Fibroblast of skin of right biceps (primary cell): ENCODE results near the gene ZG16.
"Not testable (repeated sequence)": the region's sequence is repeated elsewhere in the genome, so short reads cannot be mapped to it uniquely, and the experiment has no call there.

ENCODE experiments used
- DNase-seq: peaks from one replicate; pipeline ENCODE4 v3.0.0-alpha.2; 2013

ZG16 gene, protein sequence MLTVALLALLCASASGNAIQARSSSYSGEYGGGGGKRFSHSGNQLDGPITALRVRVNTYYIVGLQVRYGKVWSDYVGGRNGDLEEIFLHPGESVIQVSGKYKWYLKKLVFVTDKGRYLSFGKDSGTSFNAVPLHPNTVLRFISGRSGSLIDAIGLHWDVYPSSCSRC

DNA sequence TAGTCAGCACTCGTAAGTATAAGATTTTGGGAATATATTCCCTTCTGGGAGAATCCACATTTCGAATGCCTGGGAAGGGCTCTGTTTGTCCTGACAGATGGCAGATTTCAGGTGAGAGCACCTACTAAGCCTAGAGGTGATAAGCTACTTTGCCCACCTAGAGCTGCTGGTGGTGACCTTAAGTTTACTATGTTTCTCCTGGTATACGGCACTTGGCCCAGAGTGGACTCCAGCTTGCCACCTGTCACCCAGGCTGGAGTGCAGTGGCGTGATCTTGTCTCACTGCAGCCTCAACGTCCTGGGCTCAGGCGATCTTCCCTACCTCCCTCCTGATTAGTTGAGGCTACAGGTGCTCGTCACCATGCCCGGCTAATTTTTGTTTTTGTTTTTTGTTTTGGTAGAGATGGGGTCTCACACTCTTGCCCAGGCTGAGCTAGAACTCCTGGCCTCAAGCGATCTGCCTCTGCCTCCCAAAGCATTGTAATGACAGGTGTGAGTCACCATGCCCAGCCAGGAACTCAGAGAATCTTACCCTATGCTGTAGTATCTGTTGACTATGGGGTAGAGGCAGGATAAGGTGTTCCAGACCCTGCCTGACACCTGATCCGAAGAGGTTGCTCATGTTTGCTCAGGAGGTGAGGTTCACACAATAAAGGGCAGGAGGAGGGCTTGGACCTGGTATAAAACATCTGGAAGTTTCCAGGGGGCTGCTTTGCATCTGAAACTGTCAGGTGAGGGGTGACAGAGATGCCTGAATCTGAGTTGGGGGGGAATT, at the start of gene ZG16:
Gene ZG16, plus strand, starts transcription at position 681 of the 775 bp plus-strand sequence. CDS start 1,011 bp downstream, outside the sequence.
- DNase-seq, result no peak

GRCh38 chr16:29729116-29729521, 48.9 kb upstream of the ZG16 start:
- DNase-seq, result peak; percentile 64

- DNase-seq, result no peak
These were observed 47.4 kb upstream of the ZG16 start for GRCh38 chr16:29730649-29731048.

DNA sequence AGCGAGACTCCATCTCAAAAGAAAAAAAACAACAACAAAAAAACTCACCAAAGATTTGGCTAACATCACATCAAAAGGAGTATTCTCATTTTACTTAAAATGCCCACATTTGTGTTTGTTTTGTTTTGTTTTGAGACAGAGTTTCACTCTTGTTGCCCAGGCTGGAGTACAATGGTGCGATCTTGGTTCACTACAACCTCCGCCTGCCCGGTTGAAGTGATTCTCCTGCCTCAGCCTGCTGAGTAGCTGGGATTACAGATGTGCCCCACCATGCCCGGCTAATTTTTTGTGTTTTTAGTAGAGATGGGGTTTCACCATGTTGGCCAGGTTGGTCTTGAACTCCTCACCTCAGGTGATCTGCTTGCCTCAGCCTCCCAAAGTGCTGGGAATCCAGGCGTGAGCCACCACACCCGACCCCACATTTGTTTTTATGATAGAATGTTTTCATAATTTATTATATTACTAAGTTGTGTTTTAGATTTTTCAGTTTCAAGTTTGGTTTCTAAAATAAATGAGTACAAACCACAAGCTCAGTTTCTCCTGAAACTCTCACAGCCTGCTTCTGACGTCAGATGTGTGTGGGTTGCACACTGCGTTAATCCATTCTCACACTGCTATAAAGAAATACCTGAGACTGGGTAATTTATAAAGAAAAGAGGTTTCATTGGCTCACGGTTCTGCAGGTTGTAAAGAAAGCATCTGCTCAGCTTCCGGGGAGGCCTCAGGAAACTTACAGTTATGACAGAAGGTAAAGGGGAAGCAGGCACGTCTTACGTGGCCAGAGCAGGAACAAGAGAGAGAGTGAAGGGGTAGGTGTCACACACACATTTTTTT, 46.1 kb upstream of the ZG16 start:
- not testable (repeated sequence) for DNase-seq

- DNase-seq, result no peak
These were observed 43.3 kb upstream of the ZG16 start for GRCh38 chr16:29734786-29735185.

- no peak for DNase-seq
These were observed 41.9 kb upstream of the ZG16 start for GRCh38 chr16:29736112-29736511.

DNA sequence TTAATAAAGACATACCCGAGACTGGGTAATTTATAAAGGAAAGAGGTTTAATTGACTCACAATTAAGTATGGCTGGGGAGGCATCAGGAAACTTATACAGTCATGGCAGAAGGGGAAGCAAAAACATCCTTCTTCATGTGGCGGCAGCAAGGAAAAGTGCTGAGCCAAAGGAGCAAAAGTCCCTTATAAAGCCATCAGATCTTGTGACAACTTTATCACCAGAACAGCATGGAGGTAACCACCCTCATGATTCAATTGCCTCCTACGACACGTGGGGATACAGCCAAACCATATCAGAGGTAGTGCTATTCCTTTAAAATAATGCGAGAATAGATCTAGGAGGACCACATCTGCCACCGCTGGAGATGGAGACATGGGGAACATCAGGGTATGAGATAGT, 41.3 kb upstream of the ZG16 start:
- DNase-seq, result no peak

GRCh38 chr16:29737713-29738112, 40.3 kb upstream of the ZG16 start:
- DNase-seq, result no peak

DNA sequence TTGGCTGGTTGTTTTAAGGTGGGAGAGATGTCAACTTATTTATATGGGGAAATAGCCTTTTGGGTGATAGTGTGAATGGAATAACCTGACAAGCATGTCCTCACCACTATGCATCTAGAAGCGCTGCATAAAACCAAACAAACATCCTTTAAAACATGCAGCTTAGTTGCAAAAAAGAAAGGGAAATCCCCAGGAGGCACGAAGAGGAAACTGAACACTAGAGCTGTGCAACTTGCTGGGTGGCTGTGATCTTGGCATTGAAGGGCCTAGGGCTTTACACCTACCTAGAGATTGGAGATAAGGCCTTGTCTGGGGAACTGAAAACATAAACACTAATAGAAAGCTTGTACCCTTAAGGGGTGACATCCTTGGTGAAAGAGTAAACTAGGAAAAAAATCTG, 39.5 kb upstream of the ZG16 start:
- DNase-seq, result no peak

GRCh38 chr16:29739927-29740629, 38.0 kb upstream of the ZG16 start:
- DNase-seq, result not testable (repeated sequence)

DNA sequence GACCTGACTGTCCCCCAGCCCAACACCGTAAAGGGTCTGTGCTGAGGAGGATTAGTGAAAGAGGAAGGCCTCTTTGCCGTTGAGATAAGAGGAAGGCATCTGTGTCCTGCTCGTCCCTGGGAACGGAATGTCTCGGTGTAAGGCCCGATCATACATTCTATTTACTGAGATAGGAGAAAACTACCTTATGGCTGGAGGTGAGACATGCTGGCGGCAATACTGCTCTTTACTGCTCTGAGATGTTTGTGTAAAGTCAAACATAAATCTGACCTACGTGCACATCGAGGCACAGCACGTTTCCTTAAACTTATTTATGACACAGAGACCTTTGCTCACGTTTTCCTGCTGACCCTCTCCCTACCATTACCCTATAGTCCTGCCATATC, 37.4 kb upstream of the ZG16 start:
- not testable (repeated sequence) for DNase-seq

- no peak for DNase-seq
These were observed 35.3 kb upstream of the ZG16 start for GRCh38 chr16:29742683-29743275.

GRCh38 chr16:29743475-29743826, 34.6 kb upstream of the ZG16 start:
- DNase-seq, result no peak

DNA sequence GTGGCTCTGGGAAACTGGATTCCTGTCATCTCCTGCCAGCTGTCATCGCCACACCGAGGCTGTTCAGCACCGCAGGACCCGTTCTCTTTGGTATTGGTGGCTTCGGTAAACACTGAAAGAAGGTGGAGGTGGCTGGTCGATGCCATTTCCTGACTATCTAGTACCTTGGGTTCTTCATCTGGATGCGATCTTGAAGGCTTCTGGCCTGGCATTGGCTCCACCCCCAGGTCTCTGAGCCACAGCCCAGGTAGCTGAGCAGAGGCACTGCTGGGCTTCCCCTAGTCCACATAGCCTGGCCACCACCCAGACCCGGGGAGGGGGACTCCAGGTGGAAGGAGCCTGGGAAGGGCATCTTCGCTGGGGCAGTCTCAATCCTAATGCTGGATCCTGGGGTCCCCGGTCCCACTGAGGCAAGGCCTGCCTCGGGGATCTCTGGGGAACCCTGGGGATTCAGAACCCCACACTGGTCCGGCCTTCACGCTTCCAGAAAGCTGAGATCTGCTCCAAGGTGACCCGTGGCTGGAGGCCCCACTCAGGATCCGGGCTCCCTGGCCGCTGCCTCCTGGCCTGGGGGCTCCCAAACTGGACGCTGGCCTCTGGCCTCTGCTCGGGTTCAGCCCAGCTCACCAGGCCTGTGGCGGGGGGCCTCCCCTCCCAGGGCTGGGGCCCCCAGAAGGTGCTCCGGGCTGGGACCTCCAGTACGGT, 34.1 kb upstream of the ZG16 start:
- no peak for DNase-seq

DNA sequence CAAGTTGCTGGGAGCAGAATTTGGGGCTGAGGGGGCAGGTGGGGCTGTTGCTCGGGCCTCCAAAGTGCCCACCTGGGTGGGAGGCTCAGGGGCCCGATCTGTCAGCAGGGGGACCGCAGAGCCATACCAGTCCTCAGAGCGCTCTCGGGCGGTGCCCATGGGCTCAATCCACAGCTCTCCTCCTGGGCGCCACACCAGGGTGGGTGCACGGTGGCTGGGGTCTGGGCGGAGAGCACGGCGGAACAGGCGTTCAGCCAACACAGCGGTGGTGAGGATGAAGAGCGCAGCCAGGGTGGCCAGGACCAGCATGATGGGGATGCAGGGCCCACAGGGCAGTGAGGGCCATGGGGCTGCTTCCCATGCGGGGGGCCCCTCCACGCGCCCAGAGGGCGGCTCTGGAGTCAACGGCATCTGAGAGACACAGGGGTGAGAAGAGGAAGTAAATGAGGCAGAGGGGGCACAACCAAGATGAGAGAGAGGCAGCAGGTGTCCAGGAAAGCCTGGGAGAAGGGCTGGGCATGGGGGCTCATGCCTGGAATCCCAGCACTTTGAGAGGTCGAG, 33.4 kb upstream of the ZG16 start:
- DNase-seq, result no peak

DNA sequence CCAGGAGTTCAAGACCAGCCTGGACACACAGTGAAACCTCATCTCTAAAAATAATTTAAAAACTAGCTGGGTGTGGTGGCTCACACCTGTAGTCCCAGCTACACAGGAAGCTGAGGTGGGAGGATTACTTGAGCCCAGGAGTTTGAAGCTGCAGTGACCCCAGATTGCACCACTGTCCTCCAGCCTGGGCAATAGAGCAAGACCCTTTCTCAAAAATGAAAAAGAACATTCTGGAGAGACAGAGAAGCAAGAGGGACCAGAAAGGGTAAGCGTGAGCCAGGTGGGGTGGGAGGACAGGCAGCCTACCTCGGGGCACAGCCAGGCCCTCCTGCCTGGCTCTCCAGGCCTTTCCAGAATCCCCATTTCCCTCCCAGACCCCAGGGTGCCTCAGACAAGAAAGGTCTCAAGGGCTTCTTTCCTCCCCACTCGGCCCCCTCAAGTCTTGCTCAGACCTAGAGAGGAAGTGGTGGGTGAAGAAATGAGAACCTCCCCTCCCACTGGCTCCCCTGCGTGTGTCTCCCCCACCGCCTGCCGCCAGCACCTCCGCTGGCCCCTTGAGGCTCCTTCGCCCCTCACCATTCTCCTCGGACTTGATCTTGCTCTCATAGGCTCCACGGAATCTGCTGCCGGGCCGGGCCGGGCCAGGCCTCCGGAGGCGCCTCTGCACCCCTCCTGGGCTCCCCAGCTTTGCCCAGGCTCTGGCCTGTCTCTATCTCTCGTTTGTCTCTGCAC, 32.8 kb upstream of the ZG16 start:
- no peak for DNase-seq

DNA sequence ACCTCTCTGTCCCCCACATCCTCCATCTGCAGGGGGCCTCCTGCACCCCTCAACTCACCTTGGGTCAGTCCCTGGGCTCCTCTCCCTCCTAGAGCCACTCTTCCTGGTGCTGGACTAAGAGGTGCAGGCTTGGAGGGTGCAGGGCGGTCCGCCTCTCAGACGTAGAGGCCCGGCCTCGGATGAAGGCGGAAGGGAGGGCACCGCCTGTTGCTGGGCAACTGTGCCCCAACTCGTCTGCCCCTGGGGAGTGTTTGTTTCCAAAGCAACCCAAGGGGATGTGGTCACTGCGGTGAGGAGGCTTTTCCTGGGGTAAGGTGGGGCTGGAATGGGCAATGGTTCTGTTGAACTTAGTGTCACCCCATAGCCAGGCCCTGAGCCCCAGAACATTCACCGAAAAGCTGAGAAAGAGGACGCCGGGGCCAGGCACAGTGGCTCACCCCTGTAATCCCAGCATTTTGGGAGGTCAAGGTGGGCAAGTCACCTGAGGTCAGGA, 32.2 kb upstream of the ZG16 start, which contains the start of gene C16orf54:
Gene C16orf54, minus strand, starts transcription at position 138 of the 493 bp plus-strand sequence. CDS start 1,039 bp downstream, outside the sequence.
- DNase-seq, result no peak

GRCh38 chr16:29746518-29746917, 31.5 kb upstream of the ZG16 start:
- DNase-seq, result not testable (repeated sequence)

- DNase-seq, result no peak
These were observed 29.9 kb upstream of the ZG16 start for GRCh38 chr16:29747947-29748759.

DNA sequence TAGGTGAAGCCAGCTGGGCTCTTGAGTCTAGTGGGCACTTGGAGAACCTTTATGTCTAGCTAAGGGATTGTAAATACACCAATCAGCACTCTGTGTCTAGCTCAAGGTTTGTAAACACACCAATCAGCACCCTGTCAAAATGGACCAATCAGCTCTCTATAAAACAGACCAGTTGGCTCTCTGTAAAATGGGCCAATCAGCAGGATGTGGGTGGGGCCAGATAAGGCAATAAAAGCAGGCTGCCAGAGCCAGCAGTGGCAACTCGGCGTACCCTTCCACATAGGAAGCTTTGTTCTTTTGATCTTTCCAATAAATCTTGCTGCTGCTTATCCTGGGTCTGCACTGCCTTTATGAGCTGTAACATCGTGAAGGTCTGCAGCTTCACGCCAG, 29.3 kb upstream of the ZG16 start:
- not testable (repeated sequence) for DNase-seq
